Neuronal stem cell (in vitro differentiated cells): ENCODE data around the gene ASIC5.

Source experiments
- DNase-seq: peaks from one replicate; pipeline ENCODE4 v3.0.0-alpha.2; 2013; ENCODE audit warnings: low spot score
- H2AFZ ChIP-seq: one replicate; pipeline ENCODE4 v1.6.1; 2013; ENCODE audit warnings: mild to moderate bottlenecking, low read length, inconsistent platforms
- H2AK5ac ChIP-seq: 2 replicates; pipeline ENCODE4 v1.6.1; 2013; ENCODE audit warnings: low read depth, mild to moderate bottlenecking, inconsistent platforms, low read length, moderate library complexity, mixed read lengths
- H2BK120ac ChIP-seq: 2 replicates; pipeline ENCODE4 v1.6.1; 2013; ENCODE audit warnings: low read depth, mild to moderate bottlenecking, inconsistent platforms, low read length, moderate library complexity, mixed read lengths
- H2BK12ac ChIP-seq: one replicate; pipeline ENCODE4 v1.6.1; 2013; ENCODE audit warnings: low read length, inconsistent platforms
- H2BK15ac ChIP-seq: 2 replicates; pipeline ENCODE4 v1.6.1; 2013; ENCODE audit warnings: mild to moderate bottlenecking, low read length, inconsistent platforms, mixed read lengths
- H2BK5ac ChIP-seq: one replicate; pipeline ENCODE4 v1.6.1; 2013; ENCODE audit warnings: inconsistent platforms, mild to moderate bottlenecking, low read length, moderate library complexity
- H3K14ac ChIP-seq: one replicate; pipeline ENCODE4 v1.6.1; 2013; ENCODE audit warnings: low read length, inconsistent platforms
- H3K18ac ChIP-seq: 2 replicates; pipeline ENCODE4 v1.6.1; 2013; ENCODE audit warnings: low read length, inconsistent platforms
- H3K23ac ChIP-seq: 2 replicates; pipeline ENCODE4 v1.6.1; 2013; ENCODE audit warnings: low read depth, mild to moderate bottlenecking, mixed read lengths, low read length, inconsistent platforms; ENCODE audit not compliant: poor library complexity
- H3K27ac ChIP-seq: replicated peaks from 3 replicates; pipeline ENCODE4 v1.5.1; 2013; ENCODE audit warnings: low read length, inconsistent platforms
- H3K27me3 ChIP-seq, 3 experiments: 2 replicates each; pipeline ENCODE4 v1.6.1; 2013; ENCODE audit warnings: low read length in 3 of 3, mild to moderate bottlenecking in 2 of 3, inconsistent platforms in 1 of 3, low read depth in 1 of 3, mixed read lengths in 1 of 3, moderate library complexity in 1 of 3; ENCODE audit not compliant: control insufficient read depth in 3 of 3, insufficient read depth in 3 of 3
- H3K36me3 ChIP-seq, 2 donors: replicated peaks in 1 of 2; 2 replicates each; pipeline ENCODE4 v1.6.1; 2013; ENCODE audit warnings: low read length in 2 of 2; ENCODE audit not compliant: control insufficient read depth in 2 of 2, insufficient read depth in 2 of 2
- H3K4ac ChIP-seq: 2 replicates; pipeline ENCODE4 v1.6.1; 2013; ENCODE audit warnings: inconsistent platforms, mild to moderate bottlenecking, low read length, moderate library complexity
- H3K4me1 ChIP-seq, 2 donors: 1 replicate in 1 of 2; 2 replicates in 1 of 2; pipeline ENCODE4 v1.6.1; 2013; ENCODE audit warnings: low read length in 2 of 2, low read depth in 1 of 2; ENCODE audit not compliant: control insufficient read depth in 2 of 2, insufficient read depth in 1 of 2
- H3K4me2 ChIP-seq: one replicate; pipeline ENCODE4 v1.6.1; 2013; ENCODE audit warnings: mild to moderate bottlenecking, low read length, inconsistent platforms; ENCODE audit not compliant: insufficient read depth, poor library complexity, severe bottlenecking
- H3K4me3 ChIP-seq, 2 donors: 2 replicates each; pipeline ENCODE4 v1.5.1; 2013; ENCODE audit warnings: low read length in 2 of 2, mild to moderate bottlenecking in 2 of 2, inconsistent platforms in 1 of 2, moderate library complexity in 1 of 2
- H3K79me1 ChIP-seq: one replicate; pipeline ENCODE4 v1.6.1; 2013; ENCODE audit warnings: low read depth, mild to moderate bottlenecking, inconsistent platforms, low read length, moderate library complexity
- H3K9ac ChIP-seq: one replicate; pipeline ENCODE4 v1.6.1; 2013; ENCODE audit warnings: mild to moderate bottlenecking, low read depth, low read length, inconsistent platforms; ENCODE audit not compliant: poor library complexity
- H3K9me3 ChIP-seq, 2 donors: replicated peaks in 1 of 2; 2 replicates each; pipeline versions ENCODE3 to v1.6.1; 2013; ENCODE audit warnings: low read length in 2 of 2, mild to moderate bottlenecking in 2 of 2, inconsistent platforms in 1 of 2, low read depth in 1 of 2, mixed read lengths in 1 of 2, moderate library complexity in 1 of 2; ENCODE audit not compliant: control insufficient read depth in 2 of 2, insufficient read depth in 1 of 2
- H4K8ac ChIP-seq: one replicate; pipeline ENCODE4 v1.6.1; 2013; ENCODE audit warnings: low read depth, mild to moderate bottlenecking, inconsistent platforms, low read length, moderate library complexity
- H4K91ac ChIP-seq: one replicate; pipeline ENCODE4 v1.6.1; 2013; ENCODE audit warnings: low read length, low read depth, mild to moderate bottlenecking, inconsistent platforms; ENCODE audit not compliant: poor library complexity
- WGBS, 2 donors: extraction: QIAGEN DNeasy Blood & Tissue Kit; methylation state at CpG; one replicate each; pipeline ENCODE4 v1.1.7; 2013; ENCODE audit warnings: missing lambda C conversion rate in 2 of 2, mixed read lengths in 1 of 2; ENCODE audit not compliant: insufficient read length in 2 of 2, insufficient replicate concordance in 1 of 2; ENCODE audit errors: extremely low coverage in 2 of 2; 5-methylcytosine and 5-hydroxymethylcytosine counted together

ASIC5 gene

DNA sequence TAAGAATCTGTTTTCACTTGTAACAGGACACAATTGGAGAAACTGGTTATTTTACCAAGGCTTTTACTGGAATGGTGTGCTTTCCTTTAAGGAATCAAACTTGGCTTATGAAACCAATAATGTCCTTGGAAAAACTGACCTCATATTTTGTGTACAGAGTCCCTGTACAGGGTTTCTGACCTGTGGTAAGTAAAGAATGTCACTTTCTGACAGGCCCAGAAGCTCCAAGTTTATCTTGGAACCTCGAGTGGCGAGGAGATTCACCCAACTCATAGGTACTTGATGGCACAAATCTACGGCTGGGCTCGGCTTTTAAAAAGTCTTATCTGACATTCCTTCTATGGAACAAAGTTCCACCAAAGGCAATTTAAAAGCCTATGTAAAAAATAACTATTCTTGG lies 17.0 kb downstream of the ASIC5 start:
- Histone ChIP-seq H3K9ac (no peak overlapping the region), H3K9me3 (no peaks in the 10 kb centered on the region), H2BK5ac (no peak overlapping the region), H2BK120ac (no peak overlapping the region), H3K79me1 (no peaks in the 10 kb centered on the region), H3K27me3 (no peaks in the 10 kb centered on the region), H3K14ac (no peak overlapping the region), H4K8ac (no peak overlapping the region), H3K4me3 (no peak overlapping the region), H3K23ac (no peak overlapping the region), H3K4ac (no peak overlapping the region), H2BK12ac (no peak overlapping the region), H3K18ac (no peak overlapping the region), H4K91ac (no peak overlapping the region), H2AK5ac (no peak overlapping the region), H3K27ac (no peak overlapping the region), H2BK15ac (no peak overlapping the region), H2AFZ (no peak overlapping the region), H3K4me1 (no peaks in the 10 kb centered on the region), H3K4me2 (no peak overlapping the region), H3K36me3 (peaks cover 0 to 2% of the 10 kb centered on the region in 2 donors)
- no peak for DNase-seq
- WGBS, 2 donors, result no CpG with 5 or more reads among the region's 4 CpGs

DNA sequence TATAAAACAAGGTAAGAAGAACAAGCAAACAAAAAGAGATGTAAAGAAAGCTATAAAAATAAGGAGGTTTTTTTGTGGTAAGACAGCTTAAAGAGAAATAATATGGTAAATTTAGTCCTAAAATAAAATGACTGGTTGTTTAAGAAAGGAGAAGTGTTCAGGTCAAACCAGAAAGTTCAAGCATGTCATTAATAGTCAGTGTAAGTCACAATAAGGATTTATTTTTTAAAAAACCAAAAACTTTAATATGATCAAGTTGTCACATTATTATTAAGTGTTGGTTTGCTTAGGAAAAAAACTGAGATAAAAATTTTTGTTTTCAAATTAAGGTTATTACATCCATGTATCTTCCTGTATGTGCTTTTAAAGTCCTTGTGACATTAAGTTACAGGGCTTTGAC lies 19.1 kb downstream of the ASIC5 start:
- DNase-seq, result no peak

DNA sequence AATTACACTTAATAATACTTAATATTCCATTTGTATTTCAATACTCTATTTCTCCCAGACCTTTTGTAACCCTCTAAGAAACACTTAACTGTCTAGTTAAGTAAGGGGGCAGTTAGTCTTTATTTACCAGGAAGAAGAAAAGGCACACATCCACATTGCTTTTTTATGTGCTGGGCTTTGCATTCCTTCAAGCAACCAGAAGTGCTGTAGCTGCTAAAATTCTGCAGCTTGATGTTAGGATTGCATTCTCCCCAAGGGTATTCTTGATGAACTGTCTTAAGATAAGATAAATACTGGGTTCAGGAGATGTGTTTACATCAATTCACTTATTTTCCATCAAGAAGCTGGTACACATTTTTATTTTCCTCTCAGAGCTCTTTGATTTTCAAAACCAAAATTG lies 24.0 kb downstream of the ASIC5 start:
- Histone ChIP-seq H3K23ac (no peak overlapping the region), H3K9ac (no peak overlapping the region), H2BK120ac (no peak overlapping the region), H3K79me1 (no peaks in the 10 kb centered on the region), H4K8ac (no peak overlapping the region), H4K91ac (no peak overlapping the region), H3K27me3 (no peaks in the 10 kb centered on the region), H3K27ac (no peak overlapping the region), H2BK5ac (no peak overlapping the region), H3K9me3 (no peaks in the 10 kb centered on the region), H2AFZ (no peak overlapping the region), H2BK12ac (no peak overlapping the region), H3K14ac (no peak overlapping the region), H2BK15ac (no peak overlapping the region), H2AK5ac (no peak overlapping the region), H3K36me3 (no peaks in the 10 kb centered on the region), H3K4me1 (no peaks in the 10 kb centered on the region), H3K4ac (no peak overlapping the region), H3K18ac (no peak overlapping the region), H3K4me2 (no peak overlapping the region), H3K4me3 (no peak overlapping the region)
- no peak for DNase-seq

More for the DNA sequence above, 19.1 kb downstream of the ASIC5 start:
- no peak overlapping the region for H2BK120ac ChIP-seq
- H3K4me1 ChIP-seq, result no peaks in the 10 kb centered on the region
- no peaks in the 10 kb centered on the region for H3K27me3 ChIP-seq
- H3K18ac ChIP-seq, result no peak overlapping the region
- no peak overlapping the region for H3K9ac ChIP-seq
- H3K4me3 ChIP-seq, result no peak overlapping the region
- H3K23ac ChIP-seq, result no peak overlapping the region
- H3K4me2 ChIP-seq, result no peak overlapping the region
- no peak overlapping the region for H2BK5ac ChIP-seq
- no peak overlapping the region for H2BK15ac ChIP-seq
- H3K27ac ChIP-seq, result no peak overlapping the region
- H3K9me3 ChIP-seq, result no peaks in the 10 kb centered on the region
- no peaks in the 10 kb centered on the region for H3K79me1 ChIP-seq
- H2AK5ac ChIP-seq, result no peak overlapping the region
- H2AFZ ChIP-seq, result no peak overlapping the region
- H4K8ac ChIP-seq, result no peak overlapping the region
- H3K4ac ChIP-seq, result no peak overlapping the region
- H2BK12ac ChIP-seq, result no peak overlapping the region
- H4K91ac ChIP-seq, result no peak overlapping the region
- no peaks in the 10 kb centered on the region for H3K36me3 ChIP-seq
- H3K14ac ChIP-seq, result no peak overlapping the region

DNA sequence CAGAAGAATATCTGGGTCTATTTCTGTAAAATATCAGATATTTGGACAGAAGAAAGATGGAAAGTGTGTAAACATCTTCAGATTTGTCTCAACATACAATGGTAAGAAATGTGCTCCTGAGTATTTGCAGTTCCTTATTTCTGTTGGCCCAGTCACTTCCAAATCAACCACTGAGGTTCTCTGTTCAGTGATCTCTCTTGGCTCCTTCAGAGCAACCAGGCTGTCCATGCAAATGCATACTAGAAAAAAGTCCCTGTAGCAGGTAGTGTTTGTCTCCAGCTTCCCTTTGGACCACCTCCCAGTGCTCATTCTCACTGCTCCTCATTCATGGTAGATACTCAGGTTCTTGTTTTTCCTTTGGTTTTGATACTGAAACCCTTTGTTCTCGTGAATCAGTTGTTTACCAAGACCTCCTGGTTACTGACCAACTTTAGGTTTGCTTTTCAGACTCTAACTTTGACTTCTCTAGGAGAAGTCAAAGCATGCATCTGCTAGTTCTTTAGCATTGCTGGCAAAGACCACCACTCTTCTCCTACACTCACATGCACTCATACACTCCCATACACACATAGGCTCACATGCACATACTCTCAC lies 28.8 kb downstream of the ASIC5 start:
- no peak overlapping the region for H3K27ac ChIP-seq
- no peak overlapping the region for H3K4ac ChIP-seq
- H2BK120ac ChIP-seq, result no peak overlapping the region
- H4K8ac ChIP-seq, result no peak overlapping the region
- H3K36me3 ChIP-seq, result no peaks in the 10 kb centered on the region
- WGBS, 2 donors, result no CpG with 5 or more reads among the region's 1 CpG
- H3K9me3 ChIP-seq, result no peaks in the 10 kb centered on the region
- no peak overlapping the region for H2BK15ac ChIP-seq
- no peaks in the 10 kb centered on the region for H3K27me3 ChIP-seq
- no peak for DNase-seq
- H3K9ac ChIP-seq, result no peak overlapping the region
- H2AK5ac ChIP-seq, result no peak overlapping the region
- H2BK5ac ChIP-seq, result no peak overlapping the region
- H4K91ac ChIP-seq, result no peak overlapping the region
- H3K18ac ChIP-seq, result no peak overlapping the region
- H3K14ac ChIP-seq, result no peak overlapping the region
- H2AFZ ChIP-seq, result no peak overlapping the region
- no peaks in the 10 kb centered on the region for H3K4me1 ChIP-seq
- H2BK12ac ChIP-seq, result no peak overlapping the region
- H3K23ac ChIP-seq, result no peak overlapping the region
- H3K4me2 ChIP-seq, result no peak overlapping the region
- no peak overlapping the region for H3K4me3 ChIP-seq
- H3K79me1 ChIP-seq, result no peaks in the 10 kb centered on the region
